ENCODE measurements around the gene LRCH4. TPM values are rescaled to one million over a fixed set of nuclear protein-coding genes. Genes with fewer than 3 reads are reported as not detected.

LRCH4 gene
- total RNA-seq, 2 experiments from 2014 or later: 39.2 to 72.0 TPM

DNA sequence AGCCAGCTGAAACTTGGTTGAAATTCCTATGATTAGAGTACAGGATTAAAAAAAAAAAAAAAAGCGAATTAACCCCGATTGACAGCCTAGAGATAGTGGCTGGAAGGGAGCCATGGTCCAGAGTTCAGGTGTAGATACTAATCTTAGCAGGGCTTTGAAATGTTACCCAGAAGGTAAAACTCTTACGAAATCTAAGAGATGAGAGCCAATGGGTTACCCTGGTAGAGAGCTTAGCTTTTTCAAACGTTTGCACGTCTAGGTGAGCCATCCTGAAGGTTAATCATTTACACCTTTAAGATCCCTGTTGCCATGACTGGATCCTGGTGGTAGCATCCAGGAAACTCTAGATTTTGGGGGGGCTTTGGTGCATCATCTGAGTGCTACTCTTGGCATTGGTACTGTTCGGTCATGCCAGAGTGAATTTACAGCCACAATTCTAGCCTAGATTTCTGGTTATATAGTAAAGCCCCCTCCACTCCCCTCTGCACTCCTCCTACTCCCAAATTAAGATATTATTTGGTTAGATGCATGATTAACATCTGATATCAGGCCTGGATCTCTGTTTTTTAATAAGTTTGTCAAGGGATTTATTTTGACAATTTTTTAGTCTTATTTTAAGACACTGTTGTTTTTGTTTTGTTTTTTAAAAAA, 45.7 kb downstream of the LRCH4 start:
- ChIA-PET POLR2A (interaction anchor here (0.6 to 0.7 kb wide), 2 partner anchors 44 to 93 kb away, joined by 4 read pairs; no protein-coding TSS in a partner anchor), CTCF (ENCODE audit: unreplicated experiment) (no interaction called here)
- Histone ChIP-seq H3K9me2 (ENCODE audit: insufficient read depth, low read length) (no peaks in the 10 kb centered on the region), H3K27ac (ENCODE audit: low read depth, low read length, poor library complexity, severe bottlenecking) (no peak overlapping the region), H2AFZ (ENCODE audit: low read length) (no peak overlapping the region), H3K4me1 (ENCODE audit: insufficient read depth, low read length, poor library complexity, severe bottlenecking) (peaks cover 55% of the 10 kb centered on the region), H3K4me2 (ENCODE audit: low read length) (peak overlapping the region; percentile 84), H3K4me3 (ENCODE audit: low read depth, low read length, poor library complexity, severe bottlenecking) (peak overlapping the region; percentile 75), H4K20me1 (ENCODE audit: insufficient read depth, low read length) (no peaks in the 10 kb centered on the region), H3K79me2 (ENCODE audit: insufficient read depth, low read depth, low read length) (peaks cover 40% of the 10 kb centered on the region; the same call in 1 of the 2 replicates), H3K9me3 (ENCODE audit: low read length) (no peaks in the 10 kb centered on the region), H3K36me3 (ENCODE audit: insufficient read depth, low read length) (no peaks in the 10 kb centered on the region)
- intact Hi-C loops (cut with micrococcal nuclease; ENCODE audit: unreplicated experiment): no loop called here
- DNase-seq (ENCODE audit: low spot score): no peak
- no TSS peak for BruUV-seq (replicated peaks)
- no peak for TF ChIP-seq EZH2phosphoT487 (IDR thresholded peaks at IDR 0.05; ENCODE audit: borderline replicate concordance, low read depth, low read length)
- TF ChIP-seq, protein P1, sequence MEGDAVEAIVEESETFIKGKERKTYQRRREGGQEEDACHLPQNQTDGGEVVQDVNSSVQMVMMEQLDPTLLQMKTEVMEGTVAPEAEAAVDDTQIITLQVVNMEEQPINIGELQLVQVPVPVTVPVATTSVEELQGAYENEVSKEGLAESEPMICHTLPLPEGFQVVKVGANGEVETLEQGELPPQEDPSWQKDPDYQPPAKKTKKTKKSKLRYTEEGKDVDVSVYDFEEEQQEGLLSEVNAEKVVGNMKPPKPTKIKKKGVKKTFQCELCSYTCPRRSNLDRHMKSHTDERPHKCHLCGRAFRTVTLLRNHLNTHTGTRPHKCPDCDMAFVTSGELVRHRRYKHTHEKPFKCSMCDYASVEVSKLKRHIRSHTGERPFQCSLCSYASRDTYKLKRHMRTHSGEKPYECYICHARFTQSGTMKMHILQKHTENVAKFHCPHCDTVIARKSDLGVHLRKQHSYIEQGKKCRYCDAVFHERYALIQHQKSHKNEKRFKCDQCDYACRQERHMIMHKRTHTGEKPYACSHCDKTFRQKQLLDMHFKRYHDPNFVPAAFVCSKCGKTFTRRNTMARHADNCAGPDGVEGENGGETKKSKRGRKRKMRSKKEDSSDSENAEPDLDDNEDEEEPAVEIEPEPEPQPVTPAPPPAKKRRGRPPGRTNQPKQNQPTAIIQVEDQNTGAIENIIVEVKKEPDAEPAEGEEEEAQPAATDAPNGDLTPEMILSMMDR (conservative IDR thresholded peaks at IDR 0.05; ENCODE audit: low read length): no peak

DNA sequence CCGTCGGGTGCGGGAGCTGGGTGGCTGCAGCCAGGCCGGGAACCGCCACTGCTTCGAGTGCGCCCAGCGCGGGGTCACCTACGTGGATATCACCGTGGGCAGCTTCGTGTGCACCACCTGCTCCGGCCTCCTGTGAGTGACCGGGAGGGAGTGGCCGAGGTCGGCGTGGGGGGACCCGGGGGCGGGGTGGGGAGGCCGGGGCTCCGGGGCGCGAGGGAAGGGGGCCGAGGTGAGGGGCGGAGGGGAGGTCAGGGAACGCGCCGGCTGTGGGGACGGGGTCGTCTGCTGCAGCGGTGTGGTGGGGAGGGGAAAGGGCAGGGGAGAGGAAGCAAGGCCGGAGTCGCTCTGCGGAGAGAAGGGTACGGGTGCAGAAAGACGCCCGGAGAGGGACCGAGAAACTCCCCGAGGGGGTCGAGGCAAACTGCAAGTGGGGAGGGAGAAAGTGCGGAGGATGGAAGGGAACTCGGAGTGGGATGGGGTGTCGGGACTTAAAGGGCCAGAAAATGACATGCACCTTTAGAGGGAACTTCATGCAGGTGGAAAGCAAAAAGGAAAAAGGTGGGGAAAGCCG, 46.4 kb downstream of the LRCH4 start:
- CTCF ChIA-PET (ENCODE audit: unreplicated experiment): no interaction called here
- peak; percentile 24 for DNase-seq (ENCODE audit: low spot score)
- Histone ChIP-seq H3K4me3 (ENCODE audit: low read depth, low read length, poor library complexity, severe bottlenecking) (peak overlapping the region; percentile 75), H2AFZ (ENCODE audit: low read length) (no peak overlapping the region), H4K20me1 (ENCODE audit: insufficient read depth, low read length) (no peaks in the 10 kb centered on the region), H3K9me3 (ENCODE audit: low read length) (no peaks in the 10 kb centered on the region), H3K79me2 (ENCODE audit: insufficient read depth, low read depth, low read length) (peaks cover 35% of the 10 kb centered on the region; the same call in 1 of the 2 replicates), H3K4me1 (ENCODE audit: insufficient read depth, low read length, poor library complexity, severe bottlenecking) (peaks cover 48% of the 10 kb centered on the region), H3K27ac (ENCODE audit: low read depth, low read length, poor library complexity, severe bottlenecking) (no peak overlapping the region), H3K9me2 (ENCODE audit: insufficient read depth, low read length) (no peaks in the 10 kb centered on the region), H3K36me3 (ENCODE audit: insufficient read depth, low read length) (no peaks in the 10 kb centered on the region), H3K4me2 (ENCODE audit: low read length) (peak overlapping the region; percentile 84)
- intact Hi-C loops (cut with micrococcal nuclease; ENCODE audit: unreplicated experiment): loop anchor here (2.0 kb wide), 1 partner anchor 61 kb away; the partner anchor contains the start of gene TSC22D4
- BruUV-seq (replicated peaks): no TSS peak
- TF ChIP-seq EZH2phosphoT487 (IDR thresholded peaks at IDR 0.05; ENCODE audit: borderline replicate concordance, low read depth, low read length): no peak
- TF ChIP-seq, protein P1 (conservative IDR thresholded peaks at IDR 0.05; ENCODE audit: low read length): no peak
- POLR2A ChIA-PET: interaction anchor here (1.0 kb wide), 1 partner anchor 8 kb away, joined by 3 read pairs; no protein-coding TSS in a partner anchor
